Uterus (tissue), 4 donors: ENCODE measurements around the gene SOCS2. TPM values are rescaled to one million over a fixed set of nuclear protein-coding genes. Genes with fewer than 3 reads are reported as not detected.
"Not testable (repeated sequence)": the region's sequence is repeated elsewhere in the genome, so short reads cannot be mapped to it uniquely, and the experiment has no call there.

Experiments used
- DNase-seq, 2 donors: peaks; one replicate each; pipeline ENCODE4 v3.0.0-alpha.2; 2019 to 2020
- H3K27ac ChIP-seq, 2 donors: fragments of 200-600 bp; sonication (generic); 1 replicate in 1 of 2; 2 replicates in 1 of 2; pipeline ENCODE4 v1.5.1; 2016 to 2018
- H3K27me3 ChIP-seq, 2 donors: fragments of 200-600 bp; sonication (generic); one replicate each; pipeline ENCODE4 v1.5.1; 2018 to 2019; ENCODE audit warnings: control low read depth in 1 of 2
- H3K36me3 ChIP-seq, 2 donors: fragments of 200-600 bp; sonication (generic); one replicate each; pipeline ENCODE4 v1.5.1; 2019; ENCODE audit warnings: control low read depth in 1 of 2
- H3K4me1 ChIP-seq, 2 donors: fragments of 200-600 bp; sonication (generic); one replicate each; pipeline ENCODE4 v1.5.1; 2018 to 2019; ENCODE audit warnings: control low read depth in 1 of 2
- H3K4me3 ChIP-seq, 2 donors: fragments of 200-600 bp; sonication (generic); 1 replicate in 1 of 2; 2 replicates in 1 of 2; pipeline ENCODE4 v1.5.1; 2018 to 2019; ENCODE audit warnings: mild to moderate bottlenecking in 1 of 2
- H3K9me3 ChIP-seq, 2 donors: fragments of 200-600 bp; sonication (generic); one replicate each; pipeline ENCODE4 v1.5.1; 2019; ENCODE audit warnings: control low read depth in 1 of 2
- POLR2A ChIP-seq, 2 donors: fragments of 450-650 bp; IDR thresholded peaks; one replicate each; pipeline ENCODE4 v1.6.1; 2016; ENCODE audit warnings: antibody characterized with exemption in 2 of 2, mild to moderate bottlenecking in 1 of 2, moderate library complexity in 1 of 2
- intact Hi-C: fragments of 100-400 bp; cut with DNase I; formaldehyde crosslinking; loops from one replicate; pipeline ENCODE4 v1.15.1; 2023; ENCODE audit warnings: low total_unique reads
- total RNA-seq, 4 donors: library from RNA; depleted of rRNA in 3 of 4; stranded (reverse); fragments of >200 nt in 3 of 4; gene quantifications; one replicate each; pipeline versions ENCODE4 v1.1.0 to v1.2.4, GENCODE V29; 2014 to 2023
- TF ChIP-seq, protein P1 (sequence below), 4 experiments: fragments of 200-600 bp in 2 of 4; fragments of 450-650 bp in 2 of 4; sonication (generic) in 2 of 4; IDR thresholded peaks; one replicate each; pipeline ENCODE4 v1.5.1; 2016 to 2019; ENCODE audit warnings: antibody characterized with exemption in 4 of 4, mild to moderate bottlenecking in 2 of 4, moderate library complexity in 1 of 4
- donor health status: DM: yes; HTN: yes; CAD: no.

SOCS2 gene
- total RNA-seq, 4 donors from 2014 or later: 55.0 to 345 (median 112) TPM

DNA sequence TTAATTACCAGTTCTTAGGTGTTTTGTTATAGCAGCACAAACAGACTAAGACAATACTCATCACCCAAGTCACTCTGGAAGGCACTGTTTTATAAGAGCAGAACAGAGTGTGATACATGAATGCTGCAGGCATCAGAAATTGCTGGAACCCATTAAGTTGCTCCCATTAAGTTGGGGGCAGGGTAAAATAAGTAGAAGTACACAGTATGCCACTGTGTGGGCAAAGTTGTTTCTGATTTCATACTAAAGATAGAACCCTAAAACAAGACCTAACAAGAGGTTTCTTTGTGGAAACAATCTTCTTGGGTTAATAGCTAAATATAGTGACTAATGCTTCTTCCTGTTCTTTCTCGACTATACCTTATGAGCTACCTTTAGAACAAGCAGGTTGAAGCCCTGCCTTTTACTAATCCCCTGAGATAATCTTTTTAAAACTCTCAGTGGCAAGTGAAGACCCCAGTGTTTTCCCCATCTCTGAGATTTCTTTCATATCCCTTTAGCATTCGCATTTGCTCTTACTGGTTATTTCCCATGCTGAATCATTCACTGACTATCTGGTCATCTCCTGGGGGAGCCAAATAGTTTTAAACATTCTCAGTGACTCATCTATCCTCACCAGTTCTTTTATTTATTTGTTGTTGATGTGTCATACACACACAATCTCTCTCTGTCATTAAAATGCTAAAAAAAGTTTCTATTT lies 52.3 kb downstream of the SOCS2 start:
- Histone ChIP-seq H3K27me3 (no peaks in the 10 kb centered on the region), H3K36me3 (no peaks in the 10 kb centered on the region), H3K4me3 (no peak overlapping the region), H3K4me1 (peaks cover 0 to 5% of the 10 kb centered on the region in 2 donors), H3K27ac (peak overlapping the region; percentile 74 to 87), H3K9me3 (no peaks in the 10 kb centered on the region)
- intact Hi-C loops: no loop called here
- no peak for TF ChIP-seq POLR2A (IDR thresholded peaks at IDR 0.05)
- TF ChIP-seq, protein P1, sequence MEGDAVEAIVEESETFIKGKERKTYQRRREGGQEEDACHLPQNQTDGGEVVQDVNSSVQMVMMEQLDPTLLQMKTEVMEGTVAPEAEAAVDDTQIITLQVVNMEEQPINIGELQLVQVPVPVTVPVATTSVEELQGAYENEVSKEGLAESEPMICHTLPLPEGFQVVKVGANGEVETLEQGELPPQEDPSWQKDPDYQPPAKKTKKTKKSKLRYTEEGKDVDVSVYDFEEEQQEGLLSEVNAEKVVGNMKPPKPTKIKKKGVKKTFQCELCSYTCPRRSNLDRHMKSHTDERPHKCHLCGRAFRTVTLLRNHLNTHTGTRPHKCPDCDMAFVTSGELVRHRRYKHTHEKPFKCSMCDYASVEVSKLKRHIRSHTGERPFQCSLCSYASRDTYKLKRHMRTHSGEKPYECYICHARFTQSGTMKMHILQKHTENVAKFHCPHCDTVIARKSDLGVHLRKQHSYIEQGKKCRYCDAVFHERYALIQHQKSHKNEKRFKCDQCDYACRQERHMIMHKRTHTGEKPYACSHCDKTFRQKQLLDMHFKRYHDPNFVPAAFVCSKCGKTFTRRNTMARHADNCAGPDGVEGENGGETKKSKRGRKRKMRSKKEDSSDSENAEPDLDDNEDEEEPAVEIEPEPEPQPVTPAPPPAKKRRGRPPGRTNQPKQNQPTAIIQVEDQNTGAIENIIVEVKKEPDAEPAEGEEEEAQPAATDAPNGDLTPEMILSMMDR (IDR thresholded peaks at IDR 0.05): no peak
- no peak for DNase-seq

DNA sequence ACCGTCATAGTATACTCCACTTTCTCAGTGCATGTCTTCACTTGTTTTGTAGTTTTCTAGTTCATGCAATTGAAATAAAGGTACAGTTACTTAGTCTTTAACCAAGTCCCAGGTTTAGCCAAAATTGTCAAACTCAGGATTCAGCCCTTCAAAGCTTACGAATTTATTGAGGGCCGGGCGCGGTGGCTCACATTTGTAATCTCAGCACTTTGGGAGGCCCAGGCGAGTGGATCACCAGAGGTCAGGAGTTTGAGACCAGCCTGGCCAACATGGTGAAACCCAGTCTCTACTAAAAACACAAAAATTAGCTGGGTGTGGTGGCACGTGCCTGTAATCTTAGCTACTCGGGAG lies 52.8 kb downstream of the SOCS2 start:
- H3K9me3 ChIP-seq, DNase-seq, H3K4me3 ChIP-seq, H3K36me3 ChIP-seq, intact Hi-C loops, H3K27me3 ChIP-seq, H3K4me1 ChIP-seq: not testable (repeated sequence)
- H3K27ac ChIP-seq: peak overlapping the region; percentile 74 to 87

DNA sequence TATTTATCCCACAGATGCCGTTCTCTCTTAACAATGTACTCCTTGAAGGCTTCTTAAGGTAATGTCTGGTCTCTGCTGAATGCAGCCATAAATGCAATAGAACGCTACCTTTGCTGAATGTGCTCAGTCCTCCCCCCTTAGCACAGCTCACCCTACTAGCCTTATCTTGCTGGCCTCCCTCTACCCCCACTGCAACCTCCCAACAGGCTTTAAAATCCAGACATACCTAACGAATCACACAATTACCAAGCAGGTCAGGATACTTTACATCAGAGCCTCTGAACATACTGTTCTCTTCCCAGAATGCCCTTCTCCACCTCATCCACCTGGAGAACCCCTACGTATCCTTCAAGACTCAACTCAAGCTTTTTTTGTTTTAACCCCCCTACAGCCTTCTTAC lies 53.7 kb downstream of the SOCS2 start:
- no peak overlapping the region for H3K4me3 ChIP-seq
- TF ChIP-seq, protein P1 (IDR thresholded peaks at IDR 0.05): no peak
- no peak for TF ChIP-seq POLR2A (IDR thresholded peaks at IDR 0.05)
- H3K9me3 ChIP-seq: no peaks in the 10 kb centered on the region
- intact Hi-C loops: no loop called here
- DNase-seq: no peak
- H3K4me1 ChIP-seq: peaks cover 0 to 5% of the 10 kb centered on the region in 2 donors
- H3K27me3 ChIP-seq: no peaks in the 10 kb centered on the region
- H3K36me3 ChIP-seq: no peaks in the 10 kb centered on the region
- peak overlapping the region; percentile 74 to 87 for H3K27ac ChIP-seq

Other genes starting within 250 kb of the SOCS2 start
- gene NUDT4, start 194.8 kb upstream of the SOCS2 start, total RNA-seq: 100 to 1,000 TPM in 1 of 4 donors, 10 to 100 TPM in 3; 15.1 to 107 (median 52.8) TPM
- 100 to 1,000 TPM in 1 of 4 donors, 10 to 100 TPM in 3; 22.4 to 102 (median 31.4) TPM for gene UBE2N, start 130.7 kb upstream of the SOCS2 start, total RNA-seq
- gene MRPL42, start 105.2 kb upstream of the SOCS2 start, total RNA-seq: 100 to 1,000 TPM in 1 of 4 donors, 10 to 100 TPM in 3; 59.4 to 130 (median 69.8) TPM
- gene CRADD, start 104.7 kb downstream of the SOCS2 start, total RNA-seq: 100 to 1,000 TPM in 1 of 4 donors, 10 to 100 TPM in 3; 26.4 to 105 (median 49.2) TPM